ENCODE measurements around the gene SLAMF7. TPM values are rescaled to one million over a fixed set of nuclear protein-coding genes. Genes with fewer than 3 reads are reported as not detected.

SLAMF7 gene, protein sequence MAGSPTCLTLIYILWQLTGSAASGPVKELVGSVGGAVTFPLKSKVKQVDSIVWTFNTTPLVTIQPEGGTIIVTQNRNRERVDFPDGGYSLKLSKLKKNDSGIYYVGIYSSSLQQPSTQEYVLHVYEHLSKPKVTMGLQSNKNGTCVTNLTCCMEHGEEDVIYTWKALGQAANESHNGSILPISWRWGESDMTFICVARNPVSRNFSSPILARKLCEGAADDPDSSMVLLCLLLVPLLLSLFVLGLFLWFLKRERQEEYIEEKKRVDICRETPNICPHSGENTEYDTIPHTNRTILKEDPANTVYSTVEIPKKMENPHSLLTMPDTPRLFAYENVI
- total RNA-seq (2022; extraction: Qiagen RNA extraction; ENCODE audit: low read depth): 1.8 to 4.2 TPM (median 2.6 TPM) in 5 replicates

DNA sequence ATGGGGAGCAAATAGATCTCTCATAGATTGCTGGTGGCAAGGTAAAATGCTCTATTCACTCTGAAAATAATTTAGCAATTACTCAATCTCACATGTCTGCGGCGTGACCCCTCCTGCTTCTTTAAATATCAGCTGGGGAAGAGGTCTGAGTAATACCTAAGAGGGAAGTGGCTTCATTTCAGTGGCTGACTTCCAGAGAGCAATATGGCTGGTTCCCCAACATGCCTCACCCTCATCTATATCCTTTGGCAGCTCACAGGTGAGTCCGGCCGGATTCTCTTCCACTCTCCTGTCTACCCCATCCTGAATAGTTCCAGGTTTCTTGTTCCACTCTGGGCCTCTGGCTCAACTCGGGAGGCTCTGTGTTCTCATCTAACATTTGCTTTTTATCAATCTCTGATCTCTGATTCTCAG, at the start of gene SLAMF7:
SLAMF7 (plus strand) TSS at position 150 of the 414 bp plus-strand sequence; CDS start at position 205, 55 bp downstream.

DNA sequence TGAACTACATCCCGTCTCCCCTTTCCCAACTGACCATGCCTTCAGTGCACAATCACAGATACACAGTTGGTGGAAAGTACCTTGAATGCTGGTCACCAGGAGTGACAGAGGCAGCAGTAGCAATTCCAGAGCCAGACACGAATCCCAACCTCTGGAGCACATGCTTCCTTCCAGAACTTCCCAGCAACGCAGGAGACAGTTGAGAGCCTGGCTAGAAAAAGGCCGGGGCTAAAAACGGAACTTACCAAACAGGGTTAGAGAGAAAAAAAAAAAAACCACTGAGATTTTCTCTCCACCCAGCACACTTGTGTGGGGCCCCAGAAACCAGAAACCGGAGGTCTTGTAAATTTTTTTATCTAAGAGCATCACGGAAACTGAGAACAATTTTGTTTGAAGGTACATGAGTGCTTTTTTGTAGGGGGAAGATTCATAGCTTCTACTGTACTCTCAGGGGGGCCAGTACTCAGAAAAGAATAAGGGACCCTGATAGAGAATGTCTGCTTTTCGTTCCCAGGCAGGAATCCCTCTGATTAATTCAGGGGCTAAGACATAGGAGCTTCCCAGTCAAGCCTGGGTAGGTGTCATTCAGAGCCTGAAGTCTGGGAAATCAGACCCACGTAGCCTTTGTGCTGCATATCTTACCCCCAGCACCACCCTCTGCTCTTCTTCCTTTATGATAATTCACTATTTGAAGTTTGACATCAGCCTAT, 27.3 kb upstream of the SLAMF7 start, which contains the start of gene CD48:
CD48 (minus strand) TSS at position 221 of the 710 bp plus-strand sequence; CDS start at position 162, 59 bp downstream.

DNA sequence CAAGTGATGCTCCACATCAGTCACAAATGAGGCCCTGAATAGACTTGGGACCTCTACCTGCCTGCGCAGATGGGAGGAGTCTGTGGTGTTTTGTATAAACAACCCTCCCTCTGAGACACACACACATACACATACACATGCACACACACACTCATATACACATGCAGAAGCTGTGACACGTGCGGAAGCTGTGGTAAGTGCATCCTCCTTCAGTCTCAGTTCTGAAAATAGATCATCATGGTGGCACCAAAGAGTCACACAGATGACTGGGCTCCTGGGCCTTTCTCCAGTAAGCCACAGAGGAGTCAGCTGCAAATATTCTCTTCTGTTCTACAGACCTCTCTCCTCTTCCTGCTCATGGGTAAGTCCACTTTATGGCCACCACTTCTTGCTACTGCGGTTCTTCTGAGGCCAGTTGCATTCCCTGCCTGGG, 56.9 kb downstream of the SLAMF7 start, which contains the start of gene LY9:
LY9 (plus strand) TSS at position 224 of the 433 bp plus-strand sequence; CDS start at position 238, 14 bp downstream.

Other genes with a start within 250 kb of the SLAMF7 start
- gene SLAMF6, start 216.0 kb upstream of the SLAMF7 start, total RNA-seq (2022; extraction: Qiagen RNA extraction; ENCODE audit: low read depth): not detected in 5 replicates
- not detected in 5 replicates for gene CD84, start 159.8 kb upstream of the SLAMF7 start, total RNA-seq (2022; extraction: Qiagen RNA extraction; ENCODE audit: low read depth)
- not detected in 5 replicates for gene SLAMF1, start 92.2 kb upstream of the SLAMF7 start, total RNA-seq (2022; extraction: Qiagen RNA extraction; ENCODE audit: low read depth)
- gene CD48, start 27.4 kb upstream of the SLAMF7 start, total RNA-seq (2022; extraction: Qiagen RNA extraction; ENCODE audit: low read depth): not detected in 5 replicates
- 0.08 to 0.18 TPM (median 0.14 TPM) in 4 of 5 replicates, not detected in the other for gene LY9, start 56.9 kb downstream of the SLAMF7 start, total RNA-seq (2022; extraction: Qiagen RNA extraction; ENCODE audit: low read depth)
- 0.03 TPM in 1 of 5 replicates, not detected in the others for gene CD244, start 123.6 kb downstream of the SLAMF7 start, total RNA-seq (2022; extraction: Qiagen RNA extraction; ENCODE audit: low read depth)
- not detected in 5 replicates for gene ITLN1, start 145.9 kb downstream of the SLAMF7 start, total RNA-seq (2022; extraction: Qiagen RNA extraction; ENCODE audit: low read depth)
- 0.16 TPM in 1 of 5 replicates, not detected in the others for gene ITLN2, start 215.6 kb downstream of the SLAMF7 start, total RNA-seq (2022; extraction: Qiagen RNA extraction; ENCODE audit: low read depth)

Measured in A549 treated with CpdA at 1 μM for 4 hours (cell line).